ENCODE data around the gene AMACR.
A peak's percentile ranks its signal among the peaks of the same experiment; 100 is the strongest.

The AMACR gene

GRCh38 chr5:33985447-33985846 is 22.4 kb downstream of the AMACR start:
- Histone ChIP-seq H3K4me1 (ENCODE audit: control insufficient read depth, insufficient read depth, low read length) (peaks cover 7% of the 10 kb centered on the region; the same call in 1 of the 2 replicates), H3K9ac (ENCODE audit: low read depth, low read length) (no peak overlapping the region), H3K27me3 (ENCODE audit: control insufficient read depth, insufficient read depth, low read length) (no peaks in the 10 kb centered on the region), H3K4me3 (ENCODE audit: low read depth, low read length) (no peak overlapping the region), H3K9me3 (ENCODE audit: control insufficient read depth, insufficient read depth, low read length) (peaks cover 5% of the 10 kb centered on the region; the same call in 1 of the 2 replicates), H3K36me3 (ENCODE audit: control insufficient read depth, insufficient read depth, low read length) (peaks cover 25% of the 10 kb centered on the region), H3K27ac (ENCODE audit: low read depth, low read length) (no peak overlapping the region)

GRCh38 chr5:33984671-33985124 is 23.2 kb downstream of the AMACR start, which contains the start of gene SLC45A2:
SLC45A2 (minus strand) TSS chr5:33984693; CDS start chr5:33984583, 110 bp downstream.
- H3K4me1 ChIP-seq (ENCODE audit: control insufficient read depth, insufficient read depth, low read length) = peaks cover 9% of the 10 kb centered on the region
- no peak within 1 kb of the TSS for H3K4me3 ChIP-seq (ENCODE audit: low read depth, low read length)
- peaks cover 25% of the 10 kb centered on the region for H3K36me3 ChIP-seq (ENCODE audit: control insufficient read depth, insufficient read depth, low read length)
- H3K27ac ChIP-seq (ENCODE audit: low read depth, low read length) = no peak within 1 kb of the TSS
- no peaks in the 10 kb centered on the region for H3K27me3 ChIP-seq (ENCODE audit: control insufficient read depth, insufficient read depth, low read length)
- no peak within 1 kb of the TSS for H3K9ac ChIP-seq (ENCODE audit: low read depth, low read length)
- H3K9me3 ChIP-seq (ENCODE audit: control insufficient read depth, insufficient read depth, low read length) = peaks cover 5% of the 10 kb centered on the region; the same call in 1 of the 2 replicates

DNA sequence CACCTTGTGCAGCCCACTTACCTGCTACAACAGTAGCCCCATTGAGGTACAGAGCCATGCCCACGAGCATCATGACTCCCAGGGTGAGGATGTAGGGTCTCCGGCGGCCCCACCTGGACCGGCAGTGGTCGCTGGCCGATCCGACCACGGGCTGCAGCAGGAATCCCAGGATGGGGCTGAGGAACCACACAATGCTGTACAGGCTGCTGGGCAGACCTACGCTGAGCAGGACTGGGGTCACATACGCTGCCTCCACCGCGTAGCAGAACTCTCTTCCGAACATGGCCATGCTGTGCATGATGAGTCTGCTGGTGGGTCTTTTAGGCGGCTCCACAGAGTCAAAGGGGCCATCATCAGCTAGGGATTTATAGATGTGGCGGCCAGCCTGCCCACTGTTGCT is 23.7 kb downstream of the AMACR start:
- Histone ChIP-seq H3K4me1 (ENCODE audit: control insufficient read depth, insufficient read depth, low read length) (peaks cover 14% of the 10 kb centered on the region), H3K27ac (ENCODE audit: low read depth, low read length) (no peak overlapping the region), H3K9ac (ENCODE audit: low read depth, low read length) (no peak overlapping the region), H3K4me3 (ENCODE audit: low read depth, low read length) (no peak overlapping the region), H3K27me3 (ENCODE audit: control insufficient read depth, insufficient read depth, low read length) (no peaks in the 10 kb centered on the region), H3K9me3 (ENCODE audit: control insufficient read depth, insufficient read depth, low read length) (peaks cover 5% of the 10 kb centered on the region; the same call in 1 of the 2 replicates), H3K36me3 (ENCODE audit: control insufficient read depth, insufficient read depth, low read length) (peaks cover 23% of the 10 kb centered on the region)

- Histone ChIP-seq H3K27me3 (ENCODE audit: control insufficient read depth, insufficient read depth, low read length) (no peaks in the 10 kb centered on the region), H3K27ac (ENCODE audit: low read depth, low read length) (no peak overlapping the region), H3K4me3 (ENCODE audit: low read depth, low read length) (no peak overlapping the region), H3K36me3 (ENCODE audit: control insufficient read depth, insufficient read depth, low read length) (no peaks in the 10 kb centered on the region), H3K9me3 (ENCODE audit: control insufficient read depth, insufficient read depth, low read length) (peaks cover 5% of the 10 kb centered on the region; the same call in 1 of the 2 replicates), H3K4me1 (ENCODE audit: control insufficient read depth, insufficient read depth, low read length) (peaks cover 34% of the 10 kb centered on the region), H3K9ac (ENCODE audit: low read depth, low read length) (no peak overlapping the region)
These were observed 26.3 kb downstream of the AMACR start for GRCh38 chr5:33981408-33982162.

DNA sequence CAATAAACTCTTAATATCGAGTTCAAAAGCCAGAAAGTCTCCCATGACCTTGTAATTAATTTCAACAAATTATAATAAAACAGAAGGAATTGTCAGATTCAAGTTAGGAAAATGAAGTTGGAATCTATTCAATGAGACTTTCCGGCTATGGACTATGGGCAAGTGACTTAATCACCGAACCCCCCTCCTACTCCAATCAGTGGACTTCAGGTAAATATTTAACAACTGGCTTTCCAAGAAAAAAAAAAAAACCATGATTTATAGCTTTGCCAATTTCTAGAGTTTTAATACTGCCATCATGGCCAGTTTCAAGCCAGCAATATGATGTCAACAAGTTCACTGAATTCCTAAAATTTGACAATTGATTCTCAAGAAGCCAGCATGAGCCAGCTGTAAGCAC is 27.8 kb downstream of the AMACR start:
- Histone ChIP-seq H3K4me3 (ENCODE audit: low read depth, low read length) (no peak overlapping the region), H3K36me3 (ENCODE audit: control insufficient read depth, insufficient read depth, low read length) (no peaks in the 10 kb centered on the region), H3K27me3 (ENCODE audit: control insufficient read depth, insufficient read depth, low read length) (no peaks in the 10 kb centered on the region), H3K4me1 (ENCODE audit: control insufficient read depth, insufficient read depth, low read length) (peaks cover 42% of the 10 kb centered on the region), H3K9ac (ENCODE audit: low read depth, low read length) (no peak overlapping the region), H3K27ac (ENCODE audit: low read depth, low read length) (no peak overlapping the region), H3K9me3 (ENCODE audit: control insufficient read depth, insufficient read depth, low read length) (no peaks in the 10 kb centered on the region)

GRCh38 chr5:33978306-33978705 is 29.5 kb downstream of the AMACR start:
- Histone ChIP-seq H3K9me3 (ENCODE audit: control insufficient read depth, insufficient read depth, low read length) (no peaks in the 10 kb centered on the region), H3K4me1 (ENCODE audit: control insufficient read depth, insufficient read depth, low read length) (peaks cover 42% of the 10 kb centered on the region), H3K27me3 (ENCODE audit: control insufficient read depth, insufficient read depth, low read length) (no peaks in the 10 kb centered on the region), H3K27ac (ENCODE audit: low read depth, low read length) (peak overlapping the region; percentile 85), H3K36me3 (ENCODE audit: control insufficient read depth, insufficient read depth, low read length) (no peaks in the 10 kb centered on the region), H3K4me3 (ENCODE audit: low read depth, low read length) (no peak overlapping the region), H3K9ac (ENCODE audit: low read depth, low read length) (no peak overlapping the region)

GRCh38 chr5:33976307-33976706 is 31.5 kb downstream of the AMACR start:
- Histone ChIP-seq H3K27ac (ENCODE audit: low read depth, low read length) (no peak overlapping the region), H3K9me3 (ENCODE audit: control insufficient read depth, insufficient read depth, low read length) (no peaks in the 10 kb centered on the region), H3K36me3 (ENCODE audit: control insufficient read depth, insufficient read depth, low read length) (no peaks in the 10 kb centered on the region), H3K4me1 (ENCODE audit: control insufficient read depth, insufficient read depth, low read length) (peaks cover 39% of the 10 kb centered on the region), H3K9ac (ENCODE audit: low read depth, low read length) (no peak overlapping the region), H3K4me3 (ENCODE audit: low read depth, low read length) (no peak overlapping the region), H3K27me3 (ENCODE audit: control insufficient read depth, insufficient read depth, low read length) (no peaks in the 10 kb centered on the region)

- no peak overlapping the region for H3K27ac ChIP-seq (ENCODE audit: low read depth, low read length)
- H3K27me3 ChIP-seq (ENCODE audit: control insufficient read depth, insufficient read depth, low read length) = no peaks in the 10 kb centered on the region
- no peaks in the 10 kb centered on the region for H3K36me3 ChIP-seq (ENCODE audit: control insufficient read depth, insufficient read depth, low read length)
- no peaks in the 10 kb centered on the region for H3K9me3 ChIP-seq (ENCODE audit: control insufficient read depth, insufficient read depth, low read length)
- H3K4me1 ChIP-seq (ENCODE audit: control insufficient read depth, insufficient read depth, low read length) = peaks cover 38% of the 10 kb centered on the region
- H3K9ac ChIP-seq (ENCODE audit: low read depth, low read length) = no peak overlapping the region
- no peak overlapping the region for H3K4me3 ChIP-seq (ENCODE audit: low read depth, low read length)
These were observed 32.0 kb downstream of the AMACR start for GRCh38 chr5:33975852-33976251.

GRCh38 chr5:33973271-33973670 is 34.6 kb downstream of the AMACR start:
- Histone ChIP-seq H3K27me3 (ENCODE audit: control insufficient read depth, insufficient read depth, low read length) (no peaks in the 10 kb centered on the region), H3K4me3 (ENCODE audit: low read depth, low read length) (no peak overlapping the region), H3K36me3 (ENCODE audit: control insufficient read depth, insufficient read depth, low read length) (no peaks in the 10 kb centered on the region), H3K27ac (ENCODE audit: low read depth, low read length) (no peak overlapping the region), H3K9ac (ENCODE audit: low read depth, low read length) (no peak overlapping the region), H3K9me3 (ENCODE audit: control insufficient read depth, insufficient read depth, low read length) (no peaks in the 10 kb centered on the region), H3K4me1 (ENCODE audit: control insufficient read depth, insufficient read depth, low read length) (peaks cover 22% of the 10 kb centered on the region)

- H3K4me1 ChIP-seq (ENCODE audit: control insufficient read depth, insufficient read depth, low read length) = peaks cover 3% of the 10 kb centered on the region; the same call in 1 of the 2 replicates
- H3K27me3 ChIP-seq (ENCODE audit: control insufficient read depth, insufficient read depth, low read length) = no peaks in the 10 kb centered on the region
- no peak overlapping the region for H3K9ac ChIP-seq (ENCODE audit: low read depth, low read length)
These were observed 38.0 kb downstream of the AMACR start for GRCh38 chr5:33969572-33970452.

More at GRCh38 chr5:33969572-33970452, 38.0 kb downstream of the AMACR start:
- H3K4me3 ChIP-seq (ENCODE audit: low read depth, low read length) = no peak overlapping the region
- H3K9me3 ChIP-seq (ENCODE audit: control insufficient read depth, insufficient read depth, low read length) = no peaks in the 10 kb centered on the region
- no peaks in the 10 kb centered on the region for H3K36me3 ChIP-seq (ENCODE audit: control insufficient read depth, insufficient read depth, low read length)
- H3K27ac ChIP-seq (ENCODE audit: low read depth, low read length) = no peak overlapping the region

Measured in HUES48 (cell line).